Osteocyte (in vitro differentiated cells): ENCODE measurements around the gene LRG1. TPM values are rescaled to one million over a fixed set of nuclear protein-coding genes. Genes with fewer than 3 reads are reported as not detected.

Source experiments
- DNase-seq: peaks from one replicate; pipeline ENCODE4 v3.0.0; 2021; ENCODE audit warnings: mixed read lengths; ENCODE audit not compliant: unreplicated experiment; ENCODE audit errors: extremely low spot score
- H3K27ac Mint-ChIP-seq: one replicate; pipeline ENCODE4 v1.8.0; 2021; ENCODE audit warnings: mild to moderate bottlenecking, mixed read lengths; ENCODE audit not compliant: unreplicated experiment
- H3K27me3 Mint-ChIP-seq: one replicate; pipeline ENCODE4 v1.8.0; 2021; ENCODE audit warnings: mixed read lengths; ENCODE audit not compliant: unreplicated experiment
- H3K36me3 Mint-ChIP-seq: one replicate; pipeline ENCODE4 v1.8.0; 2021; ENCODE audit warnings: mixed read lengths; ENCODE audit not compliant: unreplicated experiment
- H3K4me1 Mint-ChIP-seq: one replicate; pipeline ENCODE4 v1.8.0; 2021; ENCODE audit warnings: mixed read lengths; ENCODE audit not compliant: unreplicated experiment
- H3K4me3 Mint-ChIP-seq: one replicate; pipeline ENCODE4 v1.8.0; 2021; ENCODE audit warnings: mild to moderate bottlenecking, moderate library complexity, mixed read lengths; ENCODE audit not compliant: unreplicated experiment
- H3K9me3 Mint-ChIP-seq: one replicate; pipeline ENCODE4 v1.8.0; 2021; ENCODE audit warnings: mixed read lengths; ENCODE audit not compliant: unreplicated experiment
- total RNA-seq: library from RNA; stranded (reverse); gene quantifications from 2 replicates; pipeline ENCODE4 v1.2.1, GENCODE V29; 2021
- TF ChIP-seq, protein P1 (sequence below): fragments of 200-600 bp; sonication (generic); IDR thresholded peaks from 2 replicates; pipeline ENCODE4 v1.5.0; 2021; ENCODE audit warnings: antibody characterized with exemption, mild to moderate bottlenecking, moderate library complexity

The LRG1 gene
- total RNA-seq, 1 donor from 2014 or later = not detected

DNA sequence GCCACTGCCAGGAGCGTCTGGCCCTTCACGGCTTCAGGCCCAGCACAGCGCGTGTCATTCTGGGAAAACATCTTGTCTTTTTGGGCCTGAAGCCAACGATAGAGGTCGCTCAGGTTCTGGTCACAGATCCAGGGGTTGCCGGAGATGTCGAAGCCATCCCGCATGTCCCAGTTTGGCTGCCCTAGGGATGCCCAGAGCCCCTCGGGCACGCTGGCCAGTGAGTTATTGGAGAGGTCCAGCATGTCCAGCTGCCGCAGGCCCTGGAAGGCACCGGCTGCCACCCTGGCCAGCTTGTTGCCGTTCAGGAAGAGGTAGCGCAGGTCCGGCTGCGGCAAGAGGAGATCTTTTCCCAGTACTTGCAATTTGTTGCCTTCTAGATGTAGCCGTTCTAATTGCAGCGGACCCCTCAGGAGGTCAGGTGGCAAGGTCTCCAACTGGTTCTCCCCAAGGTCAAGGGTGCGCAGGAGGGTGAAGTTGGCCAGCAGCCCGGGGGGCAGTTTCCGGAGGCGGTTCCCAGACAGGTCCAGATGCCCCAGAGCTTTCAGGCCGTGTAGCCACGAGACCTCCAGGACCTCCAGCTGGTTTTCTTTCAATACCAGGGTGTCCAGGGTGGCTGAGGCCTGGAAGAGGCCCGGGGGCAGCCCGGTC lies 1.8 kb downstream of the LRG1 start:
- H3K27me3 Mint-ChIP-seq = peaks cover 34% of the 10 kb centered on the region

DNA sequence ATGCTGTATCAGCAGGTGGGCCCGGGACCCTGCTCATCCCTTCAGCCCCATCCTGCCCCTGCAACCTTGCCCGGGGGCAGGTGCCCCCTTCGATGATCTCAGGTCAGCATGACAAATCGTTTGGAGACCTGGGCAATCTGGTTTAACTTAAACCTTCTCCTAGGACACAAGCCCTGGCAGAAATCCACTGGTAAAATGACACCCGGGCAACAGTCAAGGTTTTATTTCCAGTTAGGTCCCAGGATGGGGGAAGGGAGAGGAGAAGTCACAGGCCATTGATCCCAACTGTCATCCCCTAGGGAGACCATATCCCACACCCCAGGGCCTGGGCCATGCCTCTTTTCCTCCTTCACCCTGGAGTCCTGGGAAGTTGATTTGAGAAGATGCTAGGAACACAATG lies 3.0 kb downstream of the LRG1 start:
- H3K27ac Mint-ChIP-seq = no peak overlapping the region
- TF ChIP-seq, protein P1, sequence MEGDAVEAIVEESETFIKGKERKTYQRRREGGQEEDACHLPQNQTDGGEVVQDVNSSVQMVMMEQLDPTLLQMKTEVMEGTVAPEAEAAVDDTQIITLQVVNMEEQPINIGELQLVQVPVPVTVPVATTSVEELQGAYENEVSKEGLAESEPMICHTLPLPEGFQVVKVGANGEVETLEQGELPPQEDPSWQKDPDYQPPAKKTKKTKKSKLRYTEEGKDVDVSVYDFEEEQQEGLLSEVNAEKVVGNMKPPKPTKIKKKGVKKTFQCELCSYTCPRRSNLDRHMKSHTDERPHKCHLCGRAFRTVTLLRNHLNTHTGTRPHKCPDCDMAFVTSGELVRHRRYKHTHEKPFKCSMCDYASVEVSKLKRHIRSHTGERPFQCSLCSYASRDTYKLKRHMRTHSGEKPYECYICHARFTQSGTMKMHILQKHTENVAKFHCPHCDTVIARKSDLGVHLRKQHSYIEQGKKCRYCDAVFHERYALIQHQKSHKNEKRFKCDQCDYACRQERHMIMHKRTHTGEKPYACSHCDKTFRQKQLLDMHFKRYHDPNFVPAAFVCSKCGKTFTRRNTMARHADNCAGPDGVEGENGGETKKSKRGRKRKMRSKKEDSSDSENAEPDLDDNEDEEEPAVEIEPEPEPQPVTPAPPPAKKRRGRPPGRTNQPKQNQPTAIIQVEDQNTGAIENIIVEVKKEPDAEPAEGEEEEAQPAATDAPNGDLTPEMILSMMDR = no peak
- H3K36me3 Mint-ChIP-seq = no peaks in the 10 kb centered on the region
- H3K4me1 Mint-ChIP-seq = no peaks in the 10 kb centered on the region
- no peak overlapping the region for H3K4me3 Mint-ChIP-seq
- peaks cover 34% of the 10 kb centered on the region for H3K27me3 Mint-ChIP-seq
- H3K9me3 Mint-ChIP-seq = no peaks in the 10 kb centered on the region
- DNase-seq = no peak

More for the DNA sequence above, 1.8 kb downstream of the LRG1 start:
- Mint-ChIP-seq H3K9me3 (no peaks in the 10 kb centered on the region), H3K4me1 (no peaks in the 10 kb centered on the region), H3K4me3 (no peak overlapping the region), H3K27ac (no peak overlapping the region), H3K36me3 (no peaks in the 10 kb centered on the region)
- DNase-seq = no peak
- TF ChIP-seq, protein P1 = no peak

DNA sequence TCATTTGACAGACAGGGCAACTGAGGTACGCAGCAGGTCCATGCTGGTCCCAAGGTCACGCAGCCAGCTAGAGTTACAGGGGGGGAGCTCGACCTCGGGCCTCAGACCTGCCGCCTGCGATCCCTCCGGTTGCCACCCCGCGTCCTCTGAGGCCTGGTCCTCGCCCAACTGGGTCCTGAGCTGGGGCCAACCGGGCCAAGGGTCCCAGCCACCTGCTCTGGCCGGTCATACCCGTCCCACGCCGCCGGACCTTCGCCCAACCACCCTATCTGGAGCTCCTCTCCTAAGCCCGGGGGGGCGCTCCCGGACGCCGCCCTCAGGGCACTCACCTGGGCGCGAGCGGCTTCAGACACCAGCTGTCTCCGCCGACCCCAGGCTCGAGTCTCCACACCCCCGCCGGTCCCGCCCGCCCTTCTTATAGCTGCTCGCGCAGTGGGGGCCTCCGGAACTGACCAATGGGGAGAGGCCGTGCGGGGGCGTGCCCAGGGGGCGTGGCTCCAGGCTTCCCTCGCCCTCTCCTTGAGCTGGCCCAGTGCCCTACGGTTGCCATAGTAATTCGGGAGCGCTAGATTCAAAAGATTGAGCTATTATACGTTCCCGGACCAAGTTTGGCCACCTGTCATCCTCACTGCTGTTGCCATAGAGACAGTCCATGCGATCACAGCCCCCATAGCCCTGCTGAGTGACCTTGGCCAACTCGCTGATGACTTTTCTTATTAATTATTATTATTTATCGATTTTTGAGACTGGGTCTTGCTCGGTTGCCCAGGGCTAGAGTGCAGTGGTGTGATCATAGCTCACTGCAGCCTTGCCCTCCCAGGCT lies 4.8 kb downstream of the LRG1 start, which contains the start of gene PLIN5:
PLIN5 (minus strand) TSS at position 389 of the 823 bp plus-strand sequence. CDS start 1,150 bp downstream, outside the sequence.
- Mint-ChIP-seq H3K27me3 (peaks cover 34% of the 10 kb centered on the region), H3K4me1 (no peaks in the 10 kb centered on the region), H3K9me3 (no peaks in the 10 kb centered on the region), H3K4me3 (no peak within 1 kb of the TSS), H3K36me3 (no peaks in the 10 kb centered on the region), H3K27ac (no peak within 1 kb of the TSS)
- TF ChIP-seq, protein P1 = no peak
- peak; percentile 90 for DNase-seq

DNA sequence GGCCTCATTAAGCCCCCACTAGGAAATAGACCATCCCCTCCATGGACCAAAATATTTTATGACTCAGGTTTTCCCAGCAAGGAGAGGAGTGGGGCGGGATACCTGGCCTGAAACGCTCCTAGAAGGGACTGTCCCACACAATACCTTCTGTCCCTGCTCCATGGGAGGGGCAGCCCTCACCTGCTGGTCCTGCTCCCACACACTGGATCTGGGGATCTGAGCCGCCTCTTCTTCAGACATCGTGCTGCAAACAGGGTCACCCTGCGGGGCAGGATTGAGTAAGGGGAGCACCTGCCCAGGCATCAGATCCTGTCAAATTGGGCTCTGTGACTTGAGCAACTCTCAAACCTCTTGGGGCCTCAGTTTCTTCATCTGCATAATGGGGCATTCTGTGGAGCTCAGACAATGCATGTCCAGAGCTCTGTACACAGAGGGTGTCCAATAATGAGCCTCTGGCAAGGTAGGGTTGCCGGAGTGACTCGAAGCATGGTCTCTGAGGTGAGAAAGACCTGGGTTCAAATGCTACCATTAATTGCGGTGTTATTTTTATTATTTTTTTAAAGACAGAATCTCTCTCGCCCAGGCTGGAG lies 5.9 kb downstream of the LRG1 start:
- Mint-ChIP-seq H3K9me3 (no peaks in the 10 kb centered on the region), H3K4me1 (no peaks in the 10 kb centered on the region), H3K4me3 (no peak overlapping the region), H3K27me3 (peaks cover 24% of the 10 kb centered on the region), H3K27ac (no peak overlapping the region), H3K36me3 (no peaks in the 10 kb centered on the region)
- no peak for DNase-seq
- TF ChIP-seq, protein P1 = no peak

DNA sequence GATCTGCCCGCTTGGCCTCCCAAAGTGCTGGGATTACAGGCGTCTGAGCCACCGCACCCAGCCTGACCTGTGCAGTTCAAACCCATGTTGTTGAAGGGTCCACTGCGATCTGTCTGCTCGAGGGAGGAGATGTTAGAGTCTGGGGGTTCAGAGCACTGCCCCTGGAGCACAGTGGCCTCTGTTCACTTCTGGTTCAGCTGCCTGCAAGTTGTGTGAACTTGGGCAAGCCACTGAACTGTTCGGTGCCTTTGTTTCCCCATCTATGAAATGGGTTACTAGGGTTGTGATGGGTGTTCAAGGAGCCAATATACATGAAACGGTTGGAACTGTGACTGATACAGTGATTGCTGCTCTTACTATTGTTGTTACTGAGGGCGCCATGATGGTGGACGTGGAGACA lies 6.5 kb downstream of the LRG1 start:
- H3K36me3 Mint-ChIP-seq = no peaks in the 10 kb centered on the region
- no peak for DNase-seq
- TF ChIP-seq, protein P1 = no peak
- no peak overlapping the region for H3K27ac Mint-ChIP-seq
- H3K9me3 Mint-ChIP-seq = no peaks in the 10 kb centered on the region
- no peaks in the 10 kb centered on the region for H3K4me1 Mint-ChIP-seq
- H3K4me3 Mint-ChIP-seq = no peak overlapping the region
- H3K27me3 Mint-ChIP-seq = peaks cover 23% of the 10 kb centered on the region
